GM18505 (cell line): ENCODE measurements around the gene RIPK1.
"Not testable (repeated sequence)": the region's sequence is repeated elsewhere in the genome, so short reads cannot be mapped to it uniquely, and the experiment has no call there.

Experiments
- ATAC-seq: cut with Tn5 transposase; IDR thresholded peaks from one replicate; pipeline ENCODE4 v1.9.1; 2021; ENCODE audit not compliant: unreplicated experiment
- POLR2A ChIP-seq: IDR thresholded peaks from 4 replicates; pipeline ENCODE4 v1.6.1; 2011; ENCODE audit warnings: borderline replicate concordance; ENCODE audit not compliant: insufficient read depth, insufficient read length; ENCODE audit errors: extremely low read depth

The RIPK1 gene

GRCh38 chr6:3036861-3037637, 31.2 kb upstream of the RIPK1 start:
- ATAC-seq: no peak
- TF ChIP-seq POLR2A: no peak

- no peak for TF ChIP-seq POLR2A
- ATAC-seq: no peak
Observed at GRCh38 chr6:3037638-3038365, 30.5 kb upstream of the RIPK1 start.

- no peak for ATAC-seq
- TF ChIP-seq POLR2A: no peak
Observed at GRCh38 chr6:3039384-3039783, 28.9 kb upstream of the RIPK1 start.

- no peak for ATAC-seq
- TF ChIP-seq POLR2A: no peak
Observed at GRCh38 chr6:3041147-3041546, 27.1 kb upstream of the RIPK1 start.

GRCh38 chr6:3041606-3042005, 26.7 kb upstream of the RIPK1 start:
- no peak for ATAC-seq

GRCh38 chr6:3045369-3045768, 22.9 kb upstream of the RIPK1 start:
- TF ChIP-seq POLR2A: no peak
- no peak for ATAC-seq

More at GRCh38 chr6:3041606-3042005, 26.7 kb upstream of the RIPK1 start:
- TF ChIP-seq POLR2A: no peak

GRCh38 chr6:3045777-3046176, 22.5 kb upstream of the RIPK1 start:
- TF ChIP-seq POLR2A: no peak

GRCh38 chr6:3046295-3046694, 22.0 kb upstream of the RIPK1 start:
- no peak for TF ChIP-seq POLR2A

More at GRCh38 chr6:3045777-3046176, 22.5 kb upstream of the RIPK1 start:
- no peak for ATAC-seq

GRCh38 chr6:3048009-3048408, 20.3 kb upstream of the RIPK1 start:
- not testable (repeated sequence) for ATAC-seq

More at GRCh38 chr6:3046295-3046694, 22.0 kb upstream of the RIPK1 start:
- ATAC-seq: no peak

GRCh38 chr6:3052481-3053230, 15.6 kb upstream of the RIPK1 start:
- TF ChIP-seq POLR2A: no peak
- ATAC-seq: no peak

GRCh38 chr6:3053231-3053508, 15.1 kb upstream of the RIPK1 start:
- TF ChIP-seq POLR2A: no peak
- ATAC-seq: no peak

- not testable (repeated sequence) for ATAC-seq
Observed at GRCh38 chr6:3054229-3055157, 13.8 kb upstream of the RIPK1 start.

- ATAC-seq: not testable (repeated sequence)
Observed at GRCh38 chr6:3055158-3055499, 13.2 kb upstream of the RIPK1 start.
